SW 1271 (cell line): Measurements from ENCODE around the gene MYO15B.
"Not testable (repeated sequence)": the region's sequence is repeated elsewhere in the genome, so short reads cannot be mapped to it uniquely, and the experiment has no call there.

Experiments
- DNase-seq, 2 experiments: peaks; one replicate each; lab custom pipeline; 2025; lab: John Stamatoyannopoulos, UW

Gene MYO15B

GRCh38 chr17:75575728-75576127 lies 11.9 kb upstream of the MYO15B start:
- DNase-seq: no peak

- no peak for DNase-seq
Observed at GRCh38 chr17:75576661-75577060, 10.9 kb upstream of the MYO15B start.

DNA sequence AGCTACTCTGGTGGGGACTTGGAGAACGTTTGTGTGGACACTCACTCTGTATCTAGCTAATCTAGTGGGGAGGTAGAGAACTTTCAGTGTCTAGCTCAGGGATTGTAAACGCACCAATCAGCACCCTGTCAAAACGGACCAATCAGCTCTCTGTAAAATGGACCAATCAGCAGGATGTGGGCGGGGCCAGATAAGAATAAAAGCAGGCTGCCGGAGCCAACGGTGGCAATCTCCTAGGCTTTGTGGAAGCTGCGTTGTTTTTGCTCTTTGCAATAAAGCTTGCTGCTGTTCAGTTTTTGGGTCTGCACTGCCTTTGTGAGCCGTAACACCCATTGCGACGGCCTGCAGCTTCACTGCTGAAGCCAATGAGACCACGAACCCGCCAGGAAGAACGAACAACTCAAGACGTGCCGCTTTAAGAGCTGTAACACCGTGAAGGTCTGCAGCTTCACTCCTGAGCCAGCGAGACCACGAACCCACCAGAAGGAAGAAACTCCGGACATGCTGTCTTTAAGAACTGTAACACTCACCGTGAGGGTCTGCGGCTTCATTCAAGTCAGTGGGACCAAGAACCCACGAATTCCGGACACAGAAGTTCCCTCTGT lies 6.4 kb upstream of the MYO15B start:
- DNase-seq: not testable (repeated sequence)

- DNase-seq: not testable (repeated sequence)
Observed at GRCh38 chr17:75583197-75583596, 4.4 kb upstream of the MYO15B start.

- no peak for DNase-seq
Observed at GRCh38 chr17:75584849-75585175, 2.8 kb upstream of the MYO15B start.

- DNase-seq: no peak
Observed at GRCh38 chr17:75588596-75589011, 1.0 kb downstream of the MYO15B start.

GRCh38 chr17:75589012-75589918 lies 1.7 kb downstream of the MYO15B start:
- DNase-seq: peak in 1 of 2 experiments; percentile 80

DNA sequence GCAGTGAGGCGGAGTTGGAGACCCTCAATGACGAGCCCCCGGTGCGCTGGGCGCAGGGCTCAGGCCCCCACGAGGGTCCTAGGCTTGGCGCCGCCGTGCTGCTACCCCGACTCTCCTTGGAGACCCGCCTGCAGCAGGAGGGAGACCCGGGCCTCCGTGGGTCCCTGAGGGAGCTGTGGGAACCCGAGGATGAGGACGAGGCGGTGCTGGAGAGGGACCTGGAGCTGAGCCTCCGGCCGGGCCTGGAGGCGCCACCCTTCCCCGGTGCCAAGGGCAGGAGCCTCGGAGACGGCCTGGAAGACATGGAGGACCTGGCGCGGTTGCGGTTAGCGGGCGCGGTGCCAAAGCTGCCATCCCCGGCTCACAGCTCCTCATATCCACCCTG lies 2.3 kb downstream of the MYO15B start:
- no peak for DNase-seq

DNA sequence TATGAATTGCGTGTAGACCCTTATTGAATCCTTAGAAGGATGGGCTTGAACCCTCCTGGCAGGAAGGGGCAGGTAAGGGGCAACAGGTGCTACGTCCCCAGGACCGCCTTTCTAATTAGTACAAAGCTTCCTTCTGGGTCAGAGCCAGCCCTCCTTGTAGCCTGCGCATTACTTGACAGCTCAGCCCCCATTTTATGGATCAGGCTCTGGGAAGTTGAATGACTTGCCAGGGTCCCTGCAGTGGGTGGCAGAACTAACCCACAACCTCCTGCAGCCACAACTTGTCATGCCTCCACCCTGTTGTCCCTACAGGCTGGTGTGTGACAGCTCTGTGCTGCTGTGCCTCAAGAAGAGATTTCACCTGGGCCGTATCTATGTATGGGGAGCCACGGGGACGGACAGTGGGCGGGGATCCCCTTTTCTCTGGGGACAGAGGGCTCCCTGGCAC lies 2.7 kb downstream of the MYO15B start:
- no peak for DNase-seq

DNA sequence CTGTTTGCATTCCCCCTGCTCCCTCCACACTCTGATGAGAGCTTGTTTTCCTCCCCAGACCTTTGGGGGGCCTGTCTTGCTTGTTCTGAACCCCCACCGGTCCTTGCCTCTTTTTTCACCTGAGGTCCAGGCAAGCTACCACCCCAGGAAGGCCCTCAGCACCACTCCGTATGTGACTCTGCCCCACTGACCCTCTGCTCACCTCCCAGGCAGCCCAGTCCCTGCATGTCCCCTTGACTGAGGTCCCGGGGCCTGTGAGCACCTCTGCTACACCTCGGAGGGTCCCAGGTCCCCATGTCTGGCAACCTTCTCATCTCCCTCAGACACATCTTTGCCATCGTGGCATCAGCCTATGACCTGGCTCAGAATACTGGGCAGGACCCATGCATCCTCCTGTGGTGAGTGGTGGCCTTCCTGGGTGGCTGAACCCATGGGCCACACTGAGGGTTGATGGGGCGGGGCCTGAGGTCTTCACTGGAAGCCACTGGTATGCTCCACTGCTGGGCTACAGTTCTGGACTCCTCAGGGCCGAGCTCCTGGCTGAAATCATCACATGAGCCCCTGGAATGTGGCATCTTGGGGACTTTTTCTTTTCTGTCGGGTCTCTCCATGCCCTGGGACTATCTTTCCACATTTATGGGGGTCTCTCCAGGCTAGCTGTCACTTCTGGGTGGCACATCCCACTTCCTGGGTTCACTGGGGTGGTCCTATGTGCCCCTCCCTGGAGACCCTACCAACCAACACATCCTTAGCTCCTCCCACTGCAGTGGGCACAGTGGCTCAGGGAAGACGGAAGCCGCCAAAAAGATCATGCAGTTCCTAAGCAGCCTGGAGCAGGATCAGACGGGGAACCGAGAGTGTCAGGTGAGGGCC lies 3.5 kb downstream of the MYO15B start:
- no peak for DNase-seq

- no peak for DNase-seq
Observed at GRCh38 chr17:75591722-75592302, 4.2 kb downstream of the MYO15B start.

GRCh38 chr17:75592348-75593020 lies 4.9 kb downstream of the MYO15B start:
- DNase-seq: no peak

- not testable (repeated sequence) for DNase-seq
Observed at GRCh38 chr17:75593430-75593829, 5.8 kb downstream of the MYO15B start.

DNA sequence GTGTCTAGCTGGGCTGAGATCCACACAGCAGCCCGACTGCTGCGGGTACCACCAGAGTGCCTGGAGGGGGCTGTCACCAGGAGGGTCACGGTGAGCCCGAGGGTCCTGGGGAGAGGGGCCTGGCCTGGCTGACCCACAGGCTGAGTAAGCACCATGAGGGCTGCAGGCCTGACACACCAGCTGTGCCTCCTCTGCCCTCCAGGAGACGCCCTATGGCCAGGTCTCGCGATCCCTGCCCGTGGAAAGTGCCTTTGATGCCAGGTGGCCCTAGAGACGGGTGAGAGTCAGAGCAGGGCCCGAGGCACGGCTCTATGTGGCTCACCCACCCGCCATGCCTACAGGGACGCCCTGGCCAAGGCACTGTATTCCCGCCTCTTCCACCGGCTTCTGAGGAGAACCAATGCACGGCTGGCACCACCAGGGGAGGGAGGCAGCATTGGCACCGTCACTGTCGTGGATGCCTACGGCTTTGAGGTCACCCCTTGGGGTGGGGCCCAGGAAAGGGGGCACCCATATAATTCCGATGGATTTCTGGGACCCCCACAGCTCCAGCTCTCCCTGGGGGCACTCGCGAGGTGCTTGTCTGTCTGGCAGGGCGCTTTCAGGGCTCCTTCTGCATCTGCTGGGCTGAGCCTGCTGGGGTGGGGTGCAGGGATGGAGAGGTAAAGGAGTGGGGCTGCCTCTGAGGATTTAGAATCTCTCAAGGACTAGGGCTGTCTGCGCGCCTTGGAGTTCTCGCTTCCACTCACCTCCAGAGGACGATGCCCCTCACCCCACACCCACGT lies 7.1 kb downstream of the MYO15B start:
- no peak for DNase-seq

- no peak for DNase-seq
Observed at GRCh38 chr17:75595284-75595919, 7.8 kb downstream of the MYO15B start.

GRCh38 chr17:75595920-75596313 lies 8.3 kb downstream of the MYO15B start:
- no peak for DNase-seq

- DNase-seq: no peak
Observed at GRCh38 chr17:75596320-75597087, 8.9 kb downstream of the MYO15B start.

- peak in 1 of 2 experiments; percentile 51 for DNase-seq
Observed at GRCh38 chr17:75601057-75601987, 13.7 kb downstream of the MYO15B start.
